Measurements from ENCODE around the gene ACVR1.

- TF ChIP-seq, protein P1, sequence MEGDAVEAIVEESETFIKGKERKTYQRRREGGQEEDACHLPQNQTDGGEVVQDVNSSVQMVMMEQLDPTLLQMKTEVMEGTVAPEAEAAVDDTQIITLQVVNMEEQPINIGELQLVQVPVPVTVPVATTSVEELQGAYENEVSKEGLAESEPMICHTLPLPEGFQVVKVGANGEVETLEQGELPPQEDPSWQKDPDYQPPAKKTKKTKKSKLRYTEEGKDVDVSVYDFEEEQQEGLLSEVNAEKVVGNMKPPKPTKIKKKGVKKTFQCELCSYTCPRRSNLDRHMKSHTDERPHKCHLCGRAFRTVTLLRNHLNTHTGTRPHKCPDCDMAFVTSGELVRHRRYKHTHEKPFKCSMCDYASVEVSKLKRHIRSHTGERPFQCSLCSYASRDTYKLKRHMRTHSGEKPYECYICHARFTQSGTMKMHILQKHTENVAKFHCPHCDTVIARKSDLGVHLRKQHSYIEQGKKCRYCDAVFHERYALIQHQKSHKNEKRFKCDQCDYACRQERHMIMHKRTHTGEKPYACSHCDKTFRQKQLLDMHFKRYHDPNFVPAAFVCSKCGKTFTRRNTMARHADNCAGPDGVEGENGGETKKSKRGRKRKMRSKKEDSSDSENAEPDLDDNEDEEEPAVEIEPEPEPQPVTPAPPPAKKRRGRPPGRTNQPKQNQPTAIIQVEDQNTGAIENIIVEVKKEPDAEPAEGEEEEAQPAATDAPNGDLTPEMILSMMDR (IDR thresholded peaks at IDR 0.05; ENCODE audit: low read depth, low read length, poor library complexity, severe bottlenecking) = no peak
- no peak for TF ChIP-seq EZH2phosphoT487 (IDR thresholded peaks at IDR 0.05; ENCODE audit: borderline replicate concordance, low read length)
Observed at GRCh38 chr2:157874348-157874747, 1.8 kb downstream of the ACVR1 start.
